A549 (cell line): ENCODE results near the gene HECTD4. TPM values are rescaled to one million over a fixed set of nuclear protein-coding genes. Genes with fewer than 3 reads are reported as not detected.

Experiments
- ATAC-seq, 2 experiments: fragments of 200-7000 bp in 1 of 2; fragments of >200 bp in 1 of 2; cut with Nextera tagmentation in 1 of 2; cut with Tn5 transposase in 1 of 2; 3 replicates each; pipeline versions ENCODE4 v1.8.0 to v1.9.1; 2018 to 2020; ENCODE audit warnings: mild to moderate bottlenecking in 1 of 2, moderate library complexity in 1 of 2
- CTCF ChIA-PET: fragments of 300-600 bp; sonication (Branson Sonifier 250); formaldehyde crosslinking; extraction: SDS; loops from one replicate; lab custom pipeline; 2021; ENCODE audit warnings: antibody characterized with exemption, inconsistent platforms; lab: Yijun Ruan, JAX
- POLR2A ChIA-PET: fragments of 350-600 bp; formaldehyde crosslinking; extraction: SDS; loops from one replicate; lab custom pipeline; 2021; ENCODE audit warnings: antibody characterized with exemption, inconsistent platforms; lab: Yijun Ruan, JAX
- DNase-seq, 2 experiments: peaks; one replicate each; pipeline versions ENCODE4 v3.0.0 to v3.0.0-alpha.2; 2011 to 2016; ENCODE audit warnings: low read depth in 1 of 2, low spot score in 1 of 2
- FAIRE-seq: peaks from 2 replicates; lab custom pipeline; 2011; peaks lifted over from hg19 to GRCh38; lab: Jason Lieb, UNC
- H3K27ac ChIP-seq, 2 experiments: fragments of >200 bp; sonication (Bioruptor Twin); formaldehyde crosslinking; 3 replicates each; pipeline ENCODE4 v1.5.1; 2016 to 2017
- H3K4me1 ChIP-seq: fragments of >200 bp; sonication (Bioruptor Twin); formaldehyde crosslinking; 3 replicates; pipeline ENCODE4 v1.6.1; 2016
- H3K4me2 ChIP-seq: fragments of >200 bp; sonication (Bioruptor Twin); formaldehyde crosslinking; 3 replicates; pipeline ENCODE4 v1.6.1; 2016
- H3K4me3 ChIP-seq: fragments of >200 bp; sonication (Bioruptor Twin); formaldehyde crosslinking; 3 replicates; pipeline ENCODE4 v1.5.1; 2016
- H3K9me3 ChIP-seq: fragments of >200 bp; sonication (Bioruptor Twin); formaldehyde crosslinking; 3 replicates; pipeline ENCODE4 v1.6.1; 2016
- ATOH8 ChIP-seq: fragments of 250-450 bp; sonication (Bioruptor Pico); IDR thresholded peaks from 2 replicates; pipeline ENCODE4 v1.5.0; 2020; ENCODE audit warnings: low read depth, mild to moderate bottlenecking, moderate library complexity
- BCL3 ChIP-seq: fragments of >200 bp; sonication (Bioruptor Twin); formaldehyde crosslinking; IDR thresholded peaks from 3 replicates; pipeline ENCODE4 v1.6.1; 2016
- BHLHE40 ChIP-seq: IDR thresholded peaks from 2 replicates; pipeline ENCODE4 v1.6.1; 2012; ENCODE audit warnings: low read depth, low read length, inconsistent platforms
- CEBPB ChIP-seq, 2 experiments: fragments of >200 bp in 1 of 2; sonication (Bioruptor Twin) in 1 of 2; formaldehyde crosslinking in 1 of 2; IDR thresholded peaks; 2 replicates each; pipeline ENCODE4 v1.6.1; 2012 to 2016
- CTCF ChIP-seq: fragments of >200 bp; sonication (Bioruptor Twin); formaldehyde crosslinking; IDR thresholded peaks from 3 replicates; pipeline ENCODE4 v1.5.1; 2016
- FOSL2 ChIP-seq, 2 experiments: fragments of 450-650 bp in 1 of 2; fragments of >200 bp in 1 of 2; sonication (Bioruptor Twin) in 1 of 2; formaldehyde crosslinking; IDR thresholded peaks; 2 replicates each; pipeline versions ENCODE4 v1.5.0 to v1.6.1; 2016 to 2020; ENCODE audit warnings: mild to moderate bottlenecking in 1 of 2, moderate library complexity in 1 of 2
- GATA3 ChIP-seq: IDR thresholded peaks from 2 replicates; pipeline ENCODE4 v1.6.1; 2012; ENCODE audit warnings: borderline replicate concordance
- HMGXB4 ChIP-seq: fragments of 250-450 bp; sonication (Bioruptor Pico); IDR thresholded peaks from 2 replicates; pipeline ENCODE4 v1.5.0; 2021; ENCODE audit warnings: mild to moderate bottlenecking, moderate library complexity, borderline replicate concordance
- HOXB13 ChIP-seq: fragments of 250-450 bp; sonication (Bioruptor Pico); IDR thresholded peaks from 2 replicates; pipeline ENCODE4 v1.5.0; 2020; ENCODE audit warnings: low read depth, mild to moderate bottlenecking, moderate library complexity
- JUN ChIP-seq, 2 experiments: fragments of >200 bp; sonication (Bioruptor Twin); formaldehyde crosslinking; IDR thresholded peaks; 2 replicates in 1 of 2; 3 replicates in 1 of 2; pipeline ENCODE4 v1.6.1; 2016 to 2017
- KDM5A ChIP-seq: fragments of 200-600 bp; sonication (generic); IDR thresholded peaks from 2 replicates; pipeline ENCODE4 v1.6.1; 2016; ENCODE audit warnings: antibody characterized with exemption, mild to moderate bottlenecking
- MAFK ChIP-seq: fragments of 450-650 bp; IDR thresholded peaks from 2 replicates; pipeline ENCODE4 v1.6.1; 2014; ENCODE audit not compliant: partially characterized antibody
- PHF8 ChIP-seq: fragments of 200-600 bp; sonication (generic); IDR thresholded peaks from 2 replicates; pipeline ENCODE4 v1.6.1; 2016; ENCODE audit warnings: low read depth, mild to moderate bottlenecking, antibody characterized with exemption, moderate library complexity, borderline replicate concordance
- POLR2A ChIP-seq: IDR thresholded peaks from 2 replicates; pipeline ENCODE4 v1.6.1; 2012; ENCODE audit warnings: mild to moderate bottlenecking, low read length
- POLR2AphosphoS2 ChIP-seq: conservative IDR thresholded peaks from 2 replicates; pipeline ENCODE4 v1.6.1; 2012; ENCODE audit warnings: low read length, improper control_type of control experiment, inconsistent platforms
- SMC3 ChIP-seq: fragments of >200 bp; sonication (Bioruptor Twin); formaldehyde crosslinking; IDR thresholded peaks from 3 replicates; pipeline ENCODE4 v1.6.1; 2018; ENCODE audit warnings: inconsistent platforms
- TP53 ChIP-seq: fragments of 250-450 bp; sonication (Bioruptor Pico); IDR thresholded peaks from 2 replicates; pipeline ENCODE4 v1.5.0; 2021; ENCODE audit warnings: mild to moderate bottlenecking, moderate library complexity
- WGBS: methylation state at CpG from one replicate; pipeline ENCODE4 v1.1.6; 2017; ENCODE audit errors: missing lambda C conversion rate; 5-methylcytosine and 5-hydroxymethylcytosine counted together
- polyA plus RNA-seq, 4 experiments: library from polyadenylated mRNA; depleted of rRNA in 3 of 4; stranded (reverse); fragments of >200 nt; fragmentation: RNase III in 1 of 4; extraction: RNeasy Plus Mini Kit Qiagen cat#74134 plus additional on column Dnase treatment in 1 of 4; gene quantifications; 2 replicates in 3 of 4; 3 replicates in 1 of 4; pipeline ENCODE4 v1.2.3, GENCODE V29; 2011 to 2017

Gene HECTD4
- polyA plus RNA-seq, 2 of the 4 experiments (the other 2 are of a cell fraction), result 9.9 to 14.7 TPM

GRCh38 chr12:112425582-112426382, 43.6 kb upstream of the HECTD4 start:
- ChIA-PET CTCF (interaction anchor here (0.6 kb wide), 1 partner anchor 481 kb away, joined by 3 read pairs; no protein-coding TSS in a partner anchor), POLR2A (no interaction called here)
- H3K27ac ChIP-seq, result no peak overlapping the region
- ATAC-seq (no peak), FAIRE-seq (no peak), DNase-seq (no peak)
- 96% methylated on average over 7 of the region's 7 CpGs for WGBS
- H3K4me3 ChIP-seq, result no peak overlapping the region
- TF ChIP-seq PHF8 (no peak), BCL3 (no peak), HOXB13 (CRISPR knock-in tag) (no peak), POLR2AphosphoS2 (no peak), SMC3 (no peak), GATA3 (no peak), HMGXB4 (CRISPR knock-in tag) (no peak), MAFK (peak; percentile 57)
- no peaks in the 10 kb centered on the region for H3K9me3 ChIP-seq
- H3K4me2 ChIP-seq, result no peak overlapping the region
- peaks cover 12% of the 10 kb centered on the region for H3K4me1 ChIP-seq

- POLR2A ChIA-PET, result no interaction called here
- Histone ChIP-seq H3K4me3 (no peak overlapping the region), H3K27ac (no peak overlapping the region), H3K4me1 (peaks cover 23% of the 10 kb centered on the region), H3K4me2 (no peak overlapping the region), H3K9me3 (no peaks in the 10 kb centered on the region)
- TF ChIP-seq POLR2A (no peak), BHLHE40 (no peak), ATOH8 (CRISPR knock-in tag) (no peak), FOSL2 (IDR thresholded peaks at IDR 0.05) (no peak), FOSL2 (CRISPR knock-in tag; IDR thresholded peaks at IDR 0.05) (no peak), CTCF (no peak), TP53 (CRISPR knock-in tag) (no peak), KDM5A (no peak), CEBPB (IDR thresholded peaks at IDR 0.05) (no peak)
- ATAC-seq (no peak), FAIRE-seq (no peak), DNase-seq (no peak)
- CTCF ChIA-PET, result interaction anchor here (0.7 to 1.4 kb wide), 3 partner anchors 10 to 530 kb away, joined by 3 to 4 read pairs (median 3); no protein-coding TSS in a partner anchor
- WGBS, result 93% methylated on average over 3 of the region's 3 CpGs
These were observed 41.9 kb upstream of the HECTD4 start for GRCh38 chr12:112424126-112424525.

GRCh38 chr12:112422531-112422930, 40.3 kb upstream of the HECTD4 start:
- no peak for TF ChIP-seq JUN (IDR thresholded peaks at IDR 0.05)
- TF ChIP-seq POLR2AphosphoS2, result 0 out of 2 replicates have a peak, but pooled peaks have one; percentile 70
- ChIA-PET POLR2A (no interaction called here), CTCF (interaction anchor here (0.6 kb wide), 2 partner anchors 278 to 1729 kb away, joined by 3 read pairs; no protein-coding TSS in a partner anchor)
- H3K4me1 ChIP-seq, result peaks cover 25% of the 10 kb centered on the region
- no peak for FAIRE-seq
- 64% methylated on average over 5 of the region's 5 CpGs for WGBS
- no peaks in the 10 kb centered on the region for H3K9me3 ChIP-seq
- peak overlapping the region; percentile 23; the same call in 1 of the 3 replicates for H3K4me2 ChIP-seq
- no peak for ATAC-seq
- DNase-seq, result no peak
- no peak overlapping the region for H3K4me3 ChIP-seq
- no peak overlapping the region for H3K27ac ChIP-seq
